Measurements from ENCODE around the gene HS6ST1.

HS6ST1 gene

DNA sequence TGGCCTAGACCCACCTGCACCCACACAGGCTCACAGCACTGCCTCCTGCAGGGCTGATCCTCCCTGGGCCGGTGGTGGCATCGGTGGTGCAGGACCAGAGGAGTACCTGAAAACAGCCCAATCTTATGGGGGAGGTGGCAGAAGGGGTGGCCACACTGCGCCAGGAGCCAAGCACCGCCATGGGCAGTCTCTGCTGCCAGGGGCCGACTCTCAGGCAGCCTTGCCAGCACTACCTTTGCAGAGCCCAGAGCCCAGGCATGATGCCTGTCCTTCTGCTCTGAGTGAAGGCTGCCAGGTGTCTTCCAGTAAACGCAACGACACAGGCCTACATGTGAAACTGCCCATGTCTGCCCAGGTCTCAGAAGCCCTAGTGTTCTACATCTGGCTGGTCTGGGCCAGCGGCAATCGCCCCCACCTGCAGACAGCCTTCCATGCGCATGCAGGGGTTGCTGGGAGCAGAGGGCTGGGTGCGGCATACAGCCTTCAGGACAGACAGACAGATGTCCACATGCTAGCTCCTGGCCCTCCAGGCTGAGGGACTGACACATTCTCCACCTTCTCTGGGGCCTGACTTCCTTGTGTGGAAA, 6.8 kb downstream of the HS6ST1 start:
- DNase-seq (ENCODE audit: low spot score), result no peak
- TF ChIP-seq, protein P1, sequence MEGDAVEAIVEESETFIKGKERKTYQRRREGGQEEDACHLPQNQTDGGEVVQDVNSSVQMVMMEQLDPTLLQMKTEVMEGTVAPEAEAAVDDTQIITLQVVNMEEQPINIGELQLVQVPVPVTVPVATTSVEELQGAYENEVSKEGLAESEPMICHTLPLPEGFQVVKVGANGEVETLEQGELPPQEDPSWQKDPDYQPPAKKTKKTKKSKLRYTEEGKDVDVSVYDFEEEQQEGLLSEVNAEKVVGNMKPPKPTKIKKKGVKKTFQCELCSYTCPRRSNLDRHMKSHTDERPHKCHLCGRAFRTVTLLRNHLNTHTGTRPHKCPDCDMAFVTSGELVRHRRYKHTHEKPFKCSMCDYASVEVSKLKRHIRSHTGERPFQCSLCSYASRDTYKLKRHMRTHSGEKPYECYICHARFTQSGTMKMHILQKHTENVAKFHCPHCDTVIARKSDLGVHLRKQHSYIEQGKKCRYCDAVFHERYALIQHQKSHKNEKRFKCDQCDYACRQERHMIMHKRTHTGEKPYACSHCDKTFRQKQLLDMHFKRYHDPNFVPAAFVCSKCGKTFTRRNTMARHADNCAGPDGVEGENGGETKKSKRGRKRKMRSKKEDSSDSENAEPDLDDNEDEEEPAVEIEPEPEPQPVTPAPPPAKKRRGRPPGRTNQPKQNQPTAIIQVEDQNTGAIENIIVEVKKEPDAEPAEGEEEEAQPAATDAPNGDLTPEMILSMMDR (IDR thresholded peaks at IDR 0.05; ENCODE audit: extremely low read depth, missing control alignments), result no peak

DNA sequence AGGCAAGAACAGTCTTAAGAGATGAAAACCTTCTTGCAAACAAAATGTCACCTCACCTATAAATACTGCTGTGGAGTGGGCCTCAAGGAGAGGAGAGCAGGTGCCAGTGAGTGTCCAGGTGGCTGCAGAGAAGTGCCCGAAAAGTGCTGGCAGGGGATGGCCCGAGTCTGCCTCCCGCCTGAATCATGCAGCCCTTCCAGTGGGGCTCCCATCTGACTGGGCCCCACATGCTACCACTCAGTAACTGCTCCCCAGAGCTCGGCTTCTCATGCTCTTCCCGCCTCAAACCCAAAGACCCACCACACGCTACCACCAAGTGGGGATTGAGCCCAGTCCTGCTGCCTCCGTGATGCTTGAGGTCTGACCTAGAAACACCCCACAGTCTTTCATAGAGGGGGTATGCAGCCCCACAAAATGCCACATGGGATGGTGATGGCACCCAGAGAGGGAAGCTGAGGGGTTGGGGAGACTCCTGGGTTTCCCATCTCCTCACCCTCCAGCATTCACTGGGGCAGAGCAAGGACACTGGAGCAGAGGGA, 7.4 kb downstream of the HS6ST1 start:
- DNase-seq (ENCODE audit: low spot score), result no peak

DNA sequence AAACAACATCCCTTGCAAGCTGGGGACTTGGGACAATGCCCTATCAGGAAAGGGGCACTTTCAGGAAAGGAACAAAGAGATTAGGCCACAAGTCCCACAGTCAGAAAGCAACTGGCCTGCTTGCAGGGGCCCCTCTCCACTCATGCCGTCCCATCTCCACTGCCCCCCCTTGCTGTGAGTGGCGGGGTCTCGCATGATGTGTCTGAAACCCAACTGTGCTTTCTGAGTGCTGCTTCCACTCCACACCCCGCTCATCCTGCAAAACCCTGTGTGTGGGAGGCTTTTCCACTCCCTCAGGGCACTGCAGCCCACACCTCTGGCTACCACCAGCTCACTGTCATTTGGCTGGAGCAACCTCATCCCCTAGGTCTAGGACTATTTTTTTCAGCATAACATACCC, 7.9 kb downstream of the HS6ST1 start:
- TF ChIP-seq, protein P1 (IDR thresholded peaks at IDR 0.05; ENCODE audit: extremely low read depth, missing control alignments), result no peak
- no peak for DNase-seq (ENCODE audit: low spot score)

More for the DNA sequence above, 7.4 kb downstream of the HS6ST1 start:
- TF ChIP-seq, protein P1 (IDR thresholded peaks at IDR 0.05; ENCODE audit: extremely low read depth, missing control alignments), result no peak

DNA sequence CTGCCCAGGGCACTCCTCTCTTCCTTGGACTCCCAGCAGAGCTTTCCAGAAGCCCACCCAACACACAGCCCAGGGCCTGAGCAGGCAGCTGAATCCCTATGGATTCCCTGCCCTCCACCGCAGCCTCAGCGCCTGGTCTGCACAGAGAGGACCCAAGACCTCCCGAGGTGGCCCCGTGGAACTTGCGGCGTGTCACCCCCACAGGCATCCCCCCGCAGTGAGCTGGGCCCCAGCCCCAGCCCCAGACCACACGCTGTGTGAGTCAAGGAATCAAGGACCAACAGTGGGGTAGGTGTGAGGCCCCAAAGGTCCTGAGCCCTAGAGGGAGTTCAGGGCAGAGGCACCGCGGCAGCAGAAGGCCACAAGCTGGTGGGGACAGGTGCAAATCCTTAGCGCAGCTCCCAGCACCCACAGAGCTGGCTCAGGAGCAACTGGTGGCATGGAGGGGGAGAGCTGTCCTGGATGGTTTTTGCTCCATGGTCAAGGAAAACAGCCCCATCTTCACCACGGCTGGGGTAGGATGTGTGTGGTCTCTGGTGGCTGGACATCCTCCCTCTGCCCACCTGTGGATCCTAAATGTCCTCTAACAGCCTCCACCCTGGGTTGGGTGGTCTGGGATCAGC, 8.5 kb downstream of the HS6ST1 start:
- DNase-seq (ENCODE audit: low spot score), result no peak
- TF ChIP-seq, protein P1 (IDR thresholded peaks at IDR 0.05; ENCODE audit: extremely low read depth, missing control alignments), result no peak

DNA sequence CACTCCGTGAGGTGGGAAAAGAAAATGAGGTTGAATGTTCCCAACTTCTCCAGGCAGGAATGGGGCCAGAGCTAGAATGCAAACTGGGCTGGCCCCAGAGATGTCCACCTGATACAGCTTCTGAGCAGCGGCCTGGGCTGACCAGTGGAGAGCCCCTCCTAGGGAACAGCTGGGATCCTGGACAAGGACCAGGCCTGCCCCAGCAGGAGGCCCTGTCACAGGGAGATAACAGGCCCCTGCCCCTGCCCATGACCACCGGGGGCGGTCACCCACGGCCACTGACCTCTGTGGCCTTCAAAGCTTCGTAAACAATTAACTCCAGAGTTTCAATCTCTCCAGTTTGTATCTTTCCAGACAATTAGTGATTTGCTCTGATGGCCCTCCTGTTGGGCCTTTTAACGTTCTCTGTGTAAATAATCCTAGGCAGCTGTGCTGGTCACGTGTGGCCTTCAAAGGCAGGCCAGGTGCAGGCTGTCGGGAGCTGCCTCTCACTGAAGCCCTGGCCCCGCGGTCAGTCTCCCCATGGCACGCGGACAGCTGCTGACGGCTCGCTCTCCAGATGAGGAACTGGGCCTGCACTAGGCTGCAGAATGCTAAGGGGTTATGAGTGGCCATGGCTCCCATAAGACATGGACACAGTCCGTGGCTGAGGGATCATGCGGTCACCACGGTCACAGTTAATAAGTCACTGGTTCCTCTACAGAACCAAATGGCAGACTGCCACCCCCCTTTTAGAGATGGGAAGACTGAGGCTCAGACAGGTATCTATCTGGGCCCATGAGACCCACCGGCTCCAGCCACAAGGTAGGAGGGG, 9.2 kb downstream of the HS6ST1 start:
- DNase-seq (ENCODE audit: low spot score), result no peak
- TF ChIP-seq, protein P1 (IDR thresholded peaks at IDR 0.05; ENCODE audit: extremely low read depth, missing control alignments), result no peak

DNA sequence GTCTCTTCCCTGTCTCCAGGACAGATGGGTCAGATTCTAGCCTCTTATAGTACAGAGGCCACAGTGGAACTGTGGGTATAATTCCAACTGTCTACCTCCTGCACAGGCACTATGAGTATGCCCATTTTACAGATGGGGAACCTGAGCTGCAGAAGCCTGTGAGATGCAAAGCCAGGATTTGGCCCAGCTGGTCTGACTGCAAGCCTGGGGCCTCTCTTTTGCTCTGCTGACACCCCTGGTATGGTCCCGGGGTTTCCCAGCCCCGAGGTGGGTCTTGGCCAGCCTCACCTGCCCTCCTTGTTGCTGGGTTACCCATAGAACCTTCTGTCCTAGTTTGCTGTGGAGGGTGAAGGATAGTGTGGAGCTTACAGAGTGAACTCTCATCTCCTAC, 9.8 kb downstream of the HS6ST1 start:
- TF ChIP-seq, protein P1 (IDR thresholded peaks at IDR 0.05; ENCODE audit: extremely low read depth, missing control alignments), result no peak
- DNase-seq (ENCODE audit: low spot score), result no peak

DNA sequence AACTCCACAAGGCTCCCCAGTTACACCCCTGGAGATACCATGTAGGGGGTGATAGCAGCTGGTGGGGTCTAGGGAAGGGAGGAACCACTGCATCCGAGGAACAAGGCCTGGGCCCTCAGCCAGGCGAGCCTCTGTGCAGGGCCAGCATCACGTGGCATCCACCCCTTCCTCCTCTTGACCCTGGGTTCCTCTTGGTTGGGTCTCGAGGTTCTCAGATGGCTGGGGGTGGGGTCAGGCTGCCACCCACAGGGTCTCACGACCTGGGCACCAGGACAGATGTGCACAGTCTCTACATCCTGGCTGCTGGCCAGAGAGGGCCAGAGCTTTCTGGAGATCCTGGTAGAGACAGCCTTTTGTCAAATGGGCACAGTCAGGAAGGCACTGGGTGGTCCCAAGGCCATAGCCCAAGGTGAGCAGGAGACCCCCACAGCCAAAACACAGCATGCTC, 10.4 kb downstream of the HS6ST1 start:
- TF ChIP-seq, protein P1 (IDR thresholded peaks at IDR 0.05; ENCODE audit: extremely low read depth, missing control alignments), result no peak
- no peak for DNase-seq (ENCODE audit: low spot score)
